Activated T-cell treated with anti-CD3 and anti-CD28 coated beads for 4 hours (primary cell): ENCODE measurements around the gene BBIP1.

Experiments
- DNase-seq: peaks from one replicate; pipeline ENCODE4 v3.0.0-alpha.2; 2020

Gene BBIP1

GRCh38 chr10:110861476-110861875 lies 57.5 kb downstream of the BBIP1 start:
- no peak for DNase-seq

- no peak for DNase-seq
Observed at GRCh38 chr10:110860576-110861241, 58.3 kb downstream of the BBIP1 start.

GRCh38 chr10:110859973-110860376 lies 59.0 kb downstream of the BBIP1 start:
- no peak for DNase-seq

DNA sequence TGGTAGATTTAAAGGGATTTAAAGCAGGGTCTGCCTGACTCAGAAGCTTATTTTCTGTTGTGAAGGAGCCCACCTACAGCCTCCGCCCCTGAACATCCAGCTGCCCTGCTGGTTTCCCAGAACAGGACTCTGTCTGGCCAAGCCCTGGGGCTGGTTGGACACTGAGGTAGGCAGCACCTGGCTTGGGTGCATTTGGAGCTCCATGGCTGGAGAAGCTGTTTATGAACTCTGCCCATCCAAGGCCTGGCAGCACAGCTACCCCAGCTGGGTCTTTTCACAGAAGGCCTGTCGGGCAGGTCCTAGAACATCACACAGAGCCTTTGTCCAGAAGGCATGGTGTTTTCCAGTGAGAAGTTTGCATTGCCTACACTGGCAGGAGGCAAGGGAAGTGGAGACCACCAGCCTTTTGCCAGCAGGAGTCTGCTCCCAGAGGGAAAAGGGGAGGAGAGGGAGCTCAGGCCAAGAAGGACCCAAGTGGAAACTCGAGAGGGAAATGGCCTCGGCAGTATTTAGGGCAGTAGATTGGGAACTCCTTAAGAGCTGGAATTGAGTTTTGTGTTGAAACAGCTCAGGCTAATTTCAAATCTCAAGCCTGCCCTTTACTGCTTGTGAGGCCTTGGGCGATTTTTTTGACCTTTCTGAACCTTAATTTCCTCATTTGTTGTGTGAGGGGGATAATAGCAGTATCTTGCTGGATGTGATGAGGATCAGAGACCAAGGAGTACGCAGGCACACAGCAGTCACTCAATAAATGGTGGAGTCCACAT lies 59.6 kb downstream of the BBIP1 start:
- no peak for DNase-seq

- DNase-seq = no peak
Observed at GRCh38 chr10:110858297-110858934, 60.6 kb downstream of the BBIP1 start.

- DNase-seq = no peak
Observed at GRCh38 chr10:110857265-110858171, 61.5 kb downstream of the BBIP1 start.

- no peak for DNase-seq
Observed at GRCh38 chr10:110853921-110854605, 64.9 kb downstream of the BBIP1 start.

DNA sequence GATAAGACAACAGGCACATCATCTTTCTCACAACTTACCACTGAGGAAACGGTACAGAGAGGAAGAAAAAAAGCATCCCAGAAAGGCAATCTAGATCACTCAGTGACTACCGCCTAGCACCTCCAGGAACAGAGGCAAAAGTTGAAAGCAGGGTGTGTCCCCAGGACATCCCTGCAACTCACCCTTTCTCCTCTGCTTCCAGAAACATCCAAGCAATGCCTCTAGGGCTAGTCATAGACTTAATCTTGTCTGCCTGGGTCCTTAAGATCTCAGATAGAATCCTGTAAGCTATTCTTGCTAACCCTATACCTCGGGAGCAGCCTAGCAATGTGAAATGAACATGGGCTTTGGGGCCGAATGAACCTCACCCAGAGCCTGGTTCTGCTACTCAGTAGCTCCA lies 66.0 kb downstream of the BBIP1 start:
- no peak for DNase-seq

GRCh38 chr10:110852255-110852896 lies 66.6 kb downstream of the BBIP1 start:
- no peak for DNase-seq

GRCh38 chr10:110851020-110851612 lies 67.9 kb downstream of the BBIP1 start:
- no peak for DNase-seq

DNA sequence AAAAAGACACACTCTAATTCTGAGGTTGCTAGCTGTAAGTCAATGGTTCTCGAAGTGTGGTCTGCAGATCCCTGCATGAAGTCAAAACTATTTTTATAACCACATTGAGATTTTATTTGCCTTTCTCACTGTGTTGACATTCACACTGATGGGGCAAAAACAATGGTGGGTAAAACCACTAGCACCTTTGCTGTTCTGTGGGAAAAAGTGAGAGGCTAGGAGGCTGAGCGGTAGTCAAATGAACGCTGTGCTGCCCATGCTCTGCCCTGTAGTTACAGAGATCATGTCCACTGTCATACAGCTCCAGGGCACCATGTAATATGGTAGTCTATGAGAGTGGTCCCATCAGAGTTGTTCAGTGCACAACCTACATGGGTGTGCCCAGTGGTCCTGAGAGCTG lies 68.9 kb downstream of the BBIP1 start:
- no peak for DNase-seq
